Pulmonary artery endothelial cell (primary cell): Measurements from ENCODE around the gene PYHIN1. TPM values are rescaled to one million over a fixed set of nuclear protein-coding genes. Genes with fewer than 3 reads are reported as not detected.

Source experiments
- DNase-seq: peaks from one replicate; pipeline ENCODE4 v3.0.0-alpha.2; 2011; ENCODE audit warnings: low read depth, low spot score
- total RNA-seq: library from RNA; depleted of rRNA; stranded (reverse); fragments of >200 nt; gene quantifications from 2 replicates; pipeline ENCODE4 v1.2.3, GENCODE V29; 2014

The PYHIN1 gene
- not detected in 2 replicates for total RNA-seq

GRCh38 chr1:158931055-158931737 lies at the start of gene PYHIN1:
Gene PYHIN1, plus strand, starts transcription at chr1:158931552. Its CDS starts 5,359 bp downstream, at chr1:158936911.
- DNase-seq, result no peak

- no peak for DNase-seq
Observed at GRCh38 chr1:158893654-158894053, 37.7 kb upstream of the PYHIN1 start.

- no peak for DNase-seq
Observed at GRCh38 chr1:158898722-158899121, 32.6 kb upstream of the PYHIN1 start.

- DNase-seq, result no peak
Observed at GRCh38 chr1:158901623-158902022, 29.7 kb upstream of the PYHIN1 start.

- no peak for DNase-seq
Observed at GRCh38 chr1:158916085-158916484, 15.3 kb upstream of the PYHIN1 start.

GRCh38 chr1:158924677-158925076 lies 6.7 kb upstream of the PYHIN1 start:
- no peak for DNase-seq

- no peak for DNase-seq
Observed at GRCh38 chr1:158930504-158930903, 848 bp upstream of the PYHIN1 start.

GRCh38 chr1:158932171-158932570 lies 819 bp downstream of the PYHIN1 start:
- no peak for DNase-seq

- DNase-seq, result no peak
Observed at GRCh38 chr1:158933621-158934020, 2.3 kb downstream of the PYHIN1 start.

GRCh38 chr1:158939180-158939579 lies 7.8 kb downstream of the PYHIN1 start:
- DNase-seq, result no peak

- DNase-seq, result no peak
Observed at GRCh38 chr1:158941317-158941716, 10.0 kb downstream of the PYHIN1 start.

GRCh38 chr1:158942490-158942889 lies 11.1 kb downstream of the PYHIN1 start:
- DNase-seq, result no peak

GRCh38 chr1:158943059-158943458 lies 11.7 kb downstream of the PYHIN1 start:
- DNase-seq, result no peak

- DNase-seq, result no peak
Observed at GRCh38 chr1:158945061-158945460, 13.7 kb downstream of the PYHIN1 start.

- DNase-seq, result no peak
Observed at GRCh38 chr1:158946785-158947184, 15.4 kb downstream of the PYHIN1 start.

GRCh38 chr1:158951956-158952355 lies 20.6 kb downstream of the PYHIN1 start:
- DNase-seq, result no peak

GRCh38 chr1:158952416-158952815 lies 21.1 kb downstream of the PYHIN1 start:
- no peak for DNase-seq

- DNase-seq, result no peak
Observed at GRCh38 chr1:158961178-158961577, 29.8 kb downstream of the PYHIN1 start.

GRCh38 chr1:158962983-158963382 lies 31.6 kb downstream of the PYHIN1 start:
- DNase-seq, result no peak

- no peak for DNase-seq
Observed at GRCh38 chr1:158969166-158969565, 37.8 kb downstream of the PYHIN1 start.

GRCh38 chr1:158969855-158970254 lies 38.5 kb downstream of the PYHIN1 start:
- no peak for DNase-seq

- no peak for DNase-seq
Observed at GRCh38 chr1:158972841-158973240, 41.5 kb downstream of the PYHIN1 start.

- DNase-seq, result no peak
Observed at GRCh38 chr1:158976219-158976618, 44.9 kb downstream of the PYHIN1 start.

GRCh38 chr1:158978730-158979129 lies 47.4 kb downstream of the PYHIN1 start:
- DNase-seq, result no peak
